WTC11 (cell line): ENCODE data around the gene HSPA12A. TPM values are rescaled to one million over a fixed set of nuclear protein-coding genes. Genes with fewer than 3 reads are reported as not detected.

Source experiments
- ATAC-seq: fragments of 200-7000 bp; cut with Tn5 transposase; 2 replicates; pipeline ENCODE4 v1.10.0; 2021; ENCODE audit warnings: mild to moderate bottlenecking, moderate library complexity
- CTCF ChIA-PET: fragments of 300-600 bp; sonication (Branson Sonifier 250); formaldehyde crosslinking; loops from one replicate; lab custom pipeline; 2021; ENCODE audit warnings: antibody characterized with exemption; lab: Charles Lee
- POLR2A ChIA-PET: fragments of 350-600 bp; sonication (Branson Sonifier 250); formaldehyde crosslinking; loops from one replicate; lab custom pipeline; 2021; ENCODE audit warnings: antibody characterized with exemption; lab: Charles Lee
- DNase-seq: peaks from one replicate; pipeline ENCODE4 v3.0.0; 2021; ENCODE audit warnings: low spot score
- H3K27ac Mint-ChIP-seq: 2 replicates; pipeline ENCODE4 v1.8.0; 2021; ENCODE audit warnings: mixed read lengths
- H3K27me3 Mint-ChIP-seq: 2 replicates; pipeline ENCODE4 v1.8.0; 2021; ENCODE audit warnings: low read depth, mild to moderate bottlenecking, moderate library complexity, mixed read lengths
- H3K36me3 Mint-ChIP-seq: 2 replicates; pipeline ENCODE4 v1.8.0; 2021; ENCODE audit warnings: mixed read lengths
- H3K4me1 Mint-ChIP-seq: 2 replicates; pipeline ENCODE4 v1.8.0; 2022; ENCODE audit warnings: mixed read lengths
- H3K4me3 Mint-ChIP-seq: 2 replicates; pipeline ENCODE4 v1.8.0; 2021; ENCODE audit warnings: mild to moderate bottlenecking, moderate library complexity, mixed read lengths
- H3K9me3 Mint-ChIP-seq: 2 replicates; pipeline ENCODE4 v1.8.0; 2021; ENCODE audit warnings: mixed read lengths
- CBFB ChIP-seq: sonication (generic); formaldehyde crosslinking; IDR thresholded peaks from 2 replicates; pipeline ENCODE4 v1.8.1; 2022; ENCODE audit warnings: mild to moderate bottlenecking, low read depth, missing genetic modification reagents
- E2F1 ChIP-seq: sonication (generic); formaldehyde crosslinking; IDR thresholded peaks from 2 replicates; pipeline ENCODE4 v1.8.0; 2022; ENCODE audit warnings: mild to moderate bottlenecking, missing genetic modification reagents
- EMX1 ChIP-seq: fragments of 250-450 bp; sonication (Bioruptor Pico); IDR thresholded peaks from 2 replicates; pipeline ENCODE4 v1.8.0; 2021; ENCODE audit warnings: mild to moderate bottlenecking
- FOXK1 ChIP-seq: sonication (generic); formaldehyde crosslinking; IDR thresholded peaks from 2 replicates; pipeline ENCODE4 v1.8.0; 2022; ENCODE audit warnings: mild to moderate bottlenecking, moderate library complexity, missing genetic modification reagents
- GABPB1 ChIP-seq: sonication (generic); formaldehyde crosslinking; IDR thresholded peaks from 2 replicates; pipeline ENCODE4 v1.8.1; 2023; ENCODE audit warnings: mild to moderate bottlenecking, missing genetic modification reagents
- GRHL2 ChIP-seq: fragments of 250-450 bp; sonication (Bioruptor Pico); IDR thresholded peaks from 2 replicates; pipeline ENCODE4 v1.8.0; 2022; ENCODE audit warnings: mild to moderate bottlenecking, moderate library complexity; ENCODE audit not compliant: insufficient replicate concordance, severe bottlenecking
- NFE2L1 ChIP-seq: sonication (generic); formaldehyde crosslinking; IDR thresholded peaks from 2 replicates; pipeline ENCODE4 v1.8.1; 2023; ENCODE audit warnings: missing genetic modification reagents
- NR3C1 ChIP-seq: sonication (generic); formaldehyde crosslinking; conservative IDR thresholded peaks from 2 replicates; pipeline ENCODE4 v1.8.1; 2023; ENCODE audit warnings: low read depth, mild to moderate bottlenecking, missing genetic modification reagents
- OVOL2 ChIP-seq: fragments of 250-450 bp; sonication (Bioruptor Pico); IDR thresholded peaks from 2 replicates; pipeline ENCODE4 v1.9.0; 2021; ENCODE audit warnings: mild to moderate bottlenecking, borderline replicate concordance
- SOX15 ChIP-seq: fragments of 250-450 bp; sonication (Bioruptor Pico); IDR thresholded peaks from 2 replicates; pipeline ENCODE4 v1.9.0; 2021; ENCODE audit warnings: mild to moderate bottlenecking
- SP1 ChIP-seq: sonication (generic); formaldehyde crosslinking; conservative IDR thresholded peaks from 2 replicates; pipeline ENCODE4 v1.8.1; 2022; ENCODE audit warnings: missing genetic modification reagents
- TEAD1 ChIP-seq: sonication (generic); formaldehyde crosslinking; IDR thresholded peaks from 2 replicates; pipeline ENCODE4 v1.8.0; 2022; ENCODE audit warnings: mild to moderate bottlenecking, missing genetic modification reagents
- TP53 ChIP-seq: sonication (generic); formaldehyde crosslinking; IDR thresholded peaks from 2 replicates; pipeline ENCODE4 v1.8.1; 2023; ENCODE audit warnings: mild to moderate bottlenecking, missing genetic modification reagents
- ZBTB21 ChIP-seq: sonication (generic); formaldehyde crosslinking; IDR thresholded peaks from 2 replicates; pipeline ENCODE4 v1.8.1; 2023; ENCODE audit warnings: mild to moderate bottlenecking, missing genetic modification reagents, borderline replicate concordance
- ZNF121 ChIP-seq: sonication (generic); formaldehyde crosslinking; IDR thresholded peaks from 2 replicates; pipeline ENCODE4 v1.8.0; 2023; ENCODE audit warnings: missing genetic modification reagents
- ZNF219 ChIP-seq: sonication (generic); formaldehyde crosslinking; IDR thresholded peaks from 2 replicates; pipeline ENCODE4 v1.8.0; 2023; ENCODE audit warnings: missing genetic modification reagents, mild to moderate bottlenecking, borderline replicate concordance
- ZNF263 ChIP-seq: sonication (generic); formaldehyde crosslinking; IDR thresholded peaks from 2 replicates; pipeline ENCODE4 v1.8.1; 2022; ENCODE audit warnings: low read depth, mild to moderate bottlenecking, moderate library complexity, missing genetic modification reagents
- total RNA-seq: library from RNA; stranded (reverse); gene quantifications from 3 replicates; pipeline ENCODE4 v1.2.3, GENCODE V29; 2021
- TF ChIP-seq, protein P1 (sequence below): sonication (generic); formaldehyde crosslinking; IDR thresholded peaks from 2 replicates; pipeline ENCODE4 v1.8.1; 2022; ENCODE audit warnings: missing genetic modification reagents, borderline replicate concordance
- TF ChIP-seq, protein P2 (sequence below): fragments of 250-450 bp; sonication (Bioruptor Pico); IDR thresholded peaks from 2 replicates; pipeline ENCODE4 v1.9.0; 2021; ENCODE audit warnings: moderate library complexity, mild to moderate bottlenecking, inconsistent platforms, borderline replicate concordance
- TF ChIP-seq, protein P3 (sequence below): sonication (generic); formaldehyde crosslinking; IDR thresholded peaks from 2 replicates; pipeline ENCODE4 v1.8.1; 2023; ENCODE audit warnings: mild to moderate bottlenecking, missing genetic modification reagents, moderate library complexity
- TF ChIP-seq, protein P4 (sequence below): sonication (generic); formaldehyde crosslinking; IDR thresholded peaks from 2 replicates; pipeline ENCODE4 v1.8.0; 2022; ENCODE audit warnings: mild to moderate bottlenecking, missing genetic modification reagents

The HSPA12A gene
- total RNA-seq, 1 experiment from 2014 or later = 7.2 TPM

GRCh38 chr10:116691635-116692034 is 50.7 kb downstream of the HSPA12A start:
- ChIA-PET POLR2A (no interaction called here), CTCF (interaction anchor here (1.2 to 3.3 kb wide), 7 partner anchors 9 to 483 kb away, joined by 3 to 25 read pairs (median 19); no protein-coding TSS in a partner anchor)
- no peak for TF ChIP-seq SP1 (CRISPR knock-in tag)
- TF ChIP-seq SOX15 = no peak
- no peak for TF ChIP-seq NR3C1
- TF ChIP-seq GRHL2 (CRISPR knock-in tag) = no peak
- TF ChIP-seq CBFB = no peak
- TF ChIP-seq, protein P1, sequence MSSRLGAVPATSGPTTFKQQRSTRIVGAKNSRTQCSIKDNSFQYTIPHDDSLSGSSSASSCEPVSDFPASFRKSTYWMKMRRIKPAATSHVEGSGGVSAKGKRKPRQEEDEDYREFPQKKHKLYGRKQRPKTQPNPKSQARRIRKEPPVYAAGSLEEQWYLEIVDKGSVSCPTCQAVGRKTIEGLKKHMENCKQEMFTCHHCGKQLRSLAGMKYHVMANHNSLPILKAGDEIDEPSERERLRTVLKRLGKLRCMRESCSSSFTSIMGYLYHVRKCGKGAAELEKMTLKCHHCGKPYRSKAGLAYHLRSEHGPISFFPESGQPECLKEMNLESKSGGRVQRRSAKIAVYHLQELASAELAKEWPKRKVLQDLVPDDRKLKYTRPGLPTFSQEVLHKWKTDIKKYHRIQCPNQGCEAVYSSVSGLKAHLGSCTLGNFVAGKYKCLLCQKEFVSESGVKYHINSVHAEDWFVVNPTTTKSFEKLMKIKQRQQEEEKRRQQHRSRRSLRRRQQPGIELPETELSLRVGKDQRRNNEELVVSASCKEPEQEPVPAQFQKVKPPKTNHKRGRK = no peak
- TF ChIP-seq ZNF121 (CRISPR knock-in tag) = no peak
- no peak overlapping the region for H3K27ac Mint-ChIP-seq
- H3K9me3 Mint-ChIP-seq = peaks cover 4% of the 10 kb centered on the region; the same call in 1 of the 2 replicates
- H3K4me3 Mint-ChIP-seq = no peak overlapping the region
- H3K36me3 Mint-ChIP-seq = no peaks in the 10 kb centered on the region; the same call in 1 of the 2 replicates
- DNase-seq (no peak), ATAC-seq (no peak)
- H3K27me3 Mint-ChIP-seq = no peaks in the 10 kb centered on the region
- H3K4me1 Mint-ChIP-seq = peaks cover 58% of the 10 kb centered on the region

DNA sequence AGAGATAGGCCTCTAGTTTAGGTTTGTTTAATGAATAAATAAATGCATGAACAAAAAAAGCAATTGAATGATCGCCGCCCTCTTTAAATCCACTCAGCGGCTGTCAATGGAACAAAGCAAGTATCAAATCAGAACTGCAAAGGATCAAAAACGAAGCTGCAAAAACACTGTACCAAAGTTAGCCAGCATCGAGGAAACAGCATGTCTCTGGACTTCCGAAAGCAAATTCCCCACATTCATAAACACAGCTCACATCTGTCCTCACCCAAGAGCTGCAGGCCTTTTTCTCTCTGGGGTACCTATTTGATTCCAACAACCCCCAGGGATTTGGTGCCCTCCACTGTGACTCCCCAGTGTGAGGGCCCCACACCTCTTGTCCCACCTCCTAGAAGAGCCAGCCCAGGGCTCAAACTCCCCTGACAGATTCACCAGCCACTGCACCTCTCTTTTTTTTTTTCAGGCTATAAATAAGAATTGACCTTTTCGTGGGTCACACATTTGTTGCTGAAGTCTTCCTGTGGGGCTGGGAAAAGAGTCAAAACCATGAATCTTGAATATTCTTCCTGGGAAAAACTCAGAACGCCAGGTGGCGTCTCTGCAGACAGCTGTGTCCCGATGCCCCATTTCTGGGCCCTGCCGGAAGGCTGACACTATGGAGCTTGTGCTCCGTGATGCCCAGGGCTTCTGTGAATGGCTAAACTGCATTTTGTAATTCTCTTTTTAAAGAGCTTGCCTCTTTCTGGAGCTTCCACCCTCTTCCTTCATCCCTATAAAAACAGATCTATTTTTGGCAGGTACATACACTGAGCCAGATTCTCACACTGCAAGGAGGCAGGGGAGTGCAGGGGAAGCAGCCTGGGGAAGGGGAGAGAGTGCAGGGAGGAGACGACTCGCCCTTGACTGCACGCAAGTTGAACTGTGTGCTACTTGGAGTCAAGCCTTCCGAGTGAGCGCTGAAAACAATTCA is 51.7 kb downstream of the HSPA12A start:
- H3K36me3 Mint-ChIP-seq = no peaks in the 10 kb centered on the region; the same call in 1 of the 2 replicates
- peaks cover 58% of the 10 kb centered on the region for H3K4me1 Mint-ChIP-seq
- TF ChIP-seq, protein P2, sequence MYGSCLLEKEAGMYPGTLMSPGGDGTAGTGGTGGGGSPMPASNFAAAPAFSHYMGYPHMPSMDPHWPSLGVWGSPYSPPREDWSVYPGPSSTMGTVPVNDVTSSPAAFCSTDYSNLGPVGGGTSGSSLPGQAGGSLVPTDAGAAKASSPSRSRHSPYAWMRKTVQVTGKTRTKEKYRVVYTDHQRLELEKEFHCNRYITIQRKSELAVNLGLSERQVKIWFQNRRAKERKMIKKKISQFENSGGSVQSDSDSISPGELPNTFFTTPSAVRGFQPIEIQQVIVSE (CRISPR knock-in tag) = no peak
- TF ChIP-seq TEAD1 (CRISPR knock-in tag) (no peak), ZNF263 (CRISPR knock-in tag) (no peak), FOXK1 (CRISPR knock-in tag) (no peak), GABPB1 (CRISPR knock-in tag) (no peak), EMX1 (no peak), SP1 (CRISPR knock-in tag) (no peak), NFE2L1 (CRISPR knock-in tag) (no peak), OVOL2 (CRISPR knock-in tag) (no peak), TP53 (CRISPR knock-in tag) (no peak), ZBTB21 (CRISPR knock-in tag) (no peak), ZNF219 (no peak), E2F1 (no peak)
- TF ChIP-seq, protein P3, sequence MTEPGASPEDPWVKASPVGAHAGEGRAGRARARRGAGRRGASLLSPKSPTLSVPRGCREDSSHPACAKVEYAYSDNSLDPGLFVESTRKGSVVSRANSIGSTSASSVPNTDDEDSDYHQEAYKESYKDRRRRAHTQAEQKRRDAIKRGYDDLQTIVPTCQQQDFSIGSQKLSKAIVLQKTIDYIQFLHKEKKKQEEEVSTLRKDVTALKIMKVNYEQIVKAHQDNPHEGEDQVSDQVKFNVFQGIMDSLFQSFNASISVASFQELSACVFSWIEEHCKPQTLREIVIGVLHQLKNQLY (CRISPR knock-in tag) = no peak
- TF ChIP-seq, protein P4, sequence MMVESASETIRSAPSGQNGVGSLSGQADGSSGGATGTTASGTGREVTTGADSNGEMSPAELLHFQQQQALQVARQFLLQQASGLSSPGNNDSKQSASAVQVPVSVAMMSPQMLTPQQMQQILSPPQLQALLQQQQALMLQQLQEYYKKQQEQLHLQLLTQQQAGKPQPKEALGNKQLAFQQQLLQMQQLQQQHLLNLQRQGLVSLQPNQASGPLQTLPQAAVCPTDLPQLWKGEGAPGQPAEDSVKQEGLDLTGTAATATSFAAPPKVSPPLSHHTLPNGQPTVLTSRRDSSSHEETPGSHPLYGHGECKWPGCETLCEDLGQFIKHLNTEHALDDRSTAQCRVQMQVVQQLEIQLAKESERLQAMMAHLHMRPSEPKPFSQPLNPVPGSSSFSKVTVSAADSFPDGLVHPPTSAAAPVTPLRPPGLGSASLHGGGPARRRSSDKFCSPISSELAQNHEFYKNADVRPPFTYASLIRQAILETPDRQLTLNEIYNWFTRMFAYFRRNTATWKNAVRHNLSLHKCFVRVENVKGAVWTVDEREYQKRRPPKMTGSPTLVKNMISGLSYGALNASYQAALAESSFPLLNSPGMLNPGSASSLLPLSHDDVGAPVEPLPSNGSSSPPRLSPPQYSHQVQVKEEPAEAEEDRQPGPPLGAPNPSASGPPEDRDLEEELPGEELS (CRISPR knock-in tag) = no peak
- peak overlapping the region; percentile 46 for H3K4me3 Mint-ChIP-seq
- no peaks in the 10 kb centered on the region for H3K27me3 Mint-ChIP-seq
- CTCF ChIA-PET = interaction anchor here (0.8 to 3.3 kb wide), 21 partner anchors 9 to 484 kb away, joined by 3 to 25 read pairs (median 4); partner anchors contain the start of gene HSPA12A
- POLR2A ChIA-PET = no interaction called here
- DNase-seq = no peak
- peak overlapping the region; percentile 19 for H3K27ac Mint-ChIP-seq
- peaks cover 4% of the 10 kb centered on the region; the same call in 1 of the 2 replicates for H3K9me3 Mint-ChIP-seq
- peak; percentile 47 for ATAC-seq
